Hepatocyte (in vitro differentiated cells): ENCODE measurements around the gene CLEC3A.

ENCODE experiments used
- EZH2 ChIP-seq: fragments of 200-600 bp; sonication (generic); IDR thresholded peaks from 2 replicates; pipeline ENCODE4 v1.6.1; 2016; ENCODE audit warnings: antibody characterized with exemption, mild to moderate bottlenecking, borderline replicate concordance
- EZH2phosphoT487 ChIP-seq: fragments of 200-600 bp; sonication (generic); IDR thresholded peaks from one replicate; pipeline ENCODE4 v1.6.1; 2018; ENCODE audit warnings: antibody characterized with exemption, mild to moderate bottlenecking, low read depth, moderate library complexity; ENCODE audit not compliant: unreplicated experiment, severe bottlenecking
- TF ChIP-seq, protein P1 (sequence below): fragments of 200-600 bp; sonication (generic); IDR thresholded peaks from 2 replicates; pipeline ENCODE4 v1.5.1; 2016; ENCODE audit warnings: antibody characterized with exemption, mild to moderate bottlenecking; ENCODE audit not compliant: poor library complexity

DNA sequence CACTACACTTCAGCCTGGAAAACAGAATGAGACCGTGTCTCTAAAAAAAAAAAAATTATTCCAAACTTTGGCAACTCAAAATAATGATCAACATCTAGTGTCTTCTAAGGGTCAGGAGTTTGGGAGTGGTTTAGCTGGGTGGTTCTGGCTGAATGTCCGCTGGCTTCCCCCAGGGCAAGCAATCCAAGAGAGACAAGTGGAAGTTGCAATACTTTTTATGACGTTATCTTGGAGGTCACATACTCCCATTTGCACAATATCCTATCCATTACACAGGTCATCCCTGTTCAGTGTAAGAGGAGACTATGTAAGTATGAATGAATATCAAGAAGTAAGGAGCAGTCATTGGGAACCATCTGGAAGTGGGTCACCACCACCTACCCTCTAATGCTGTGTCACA lies 15.2 kb upstream of the CLEC3A start:
- TF ChIP-seq, protein P1, sequence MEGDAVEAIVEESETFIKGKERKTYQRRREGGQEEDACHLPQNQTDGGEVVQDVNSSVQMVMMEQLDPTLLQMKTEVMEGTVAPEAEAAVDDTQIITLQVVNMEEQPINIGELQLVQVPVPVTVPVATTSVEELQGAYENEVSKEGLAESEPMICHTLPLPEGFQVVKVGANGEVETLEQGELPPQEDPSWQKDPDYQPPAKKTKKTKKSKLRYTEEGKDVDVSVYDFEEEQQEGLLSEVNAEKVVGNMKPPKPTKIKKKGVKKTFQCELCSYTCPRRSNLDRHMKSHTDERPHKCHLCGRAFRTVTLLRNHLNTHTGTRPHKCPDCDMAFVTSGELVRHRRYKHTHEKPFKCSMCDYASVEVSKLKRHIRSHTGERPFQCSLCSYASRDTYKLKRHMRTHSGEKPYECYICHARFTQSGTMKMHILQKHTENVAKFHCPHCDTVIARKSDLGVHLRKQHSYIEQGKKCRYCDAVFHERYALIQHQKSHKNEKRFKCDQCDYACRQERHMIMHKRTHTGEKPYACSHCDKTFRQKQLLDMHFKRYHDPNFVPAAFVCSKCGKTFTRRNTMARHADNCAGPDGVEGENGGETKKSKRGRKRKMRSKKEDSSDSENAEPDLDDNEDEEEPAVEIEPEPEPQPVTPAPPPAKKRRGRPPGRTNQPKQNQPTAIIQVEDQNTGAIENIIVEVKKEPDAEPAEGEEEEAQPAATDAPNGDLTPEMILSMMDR, result no peak
- no peak for TF ChIP-seq EZH2
- no peak for TF ChIP-seq EZH2phosphoT487
